Mammary microvascular endothelial cell (primary cell): ENCODE measurements around the gene EDN3. TPM values are rescaled to one million over a fixed set of nuclear protein-coding genes. Genes with fewer than 3 reads are reported as not detected.

Source experiments
- total RNA-seq: library from RNA; depleted of rRNA; stranded (reverse); fragments of >200 nt; gene quantifications from 2 replicates; pipeline ENCODE4 v1.2.3, GENCODE V29; 2015

Gene EDN3
- not detected in 2 replicates for total RNA-seq

GRCh38 chr20:59300333-59301081 lies at the start of gene EDN3:
TSS of gene EDN3 (plus strand) at chr20:59300611. CDS start at chr20:59300813, 202 bp downstream.

Other genes starting within 250 kb of the EDN3 start
- gene ZNF831, start 136.8 kb upstream of the EDN3 start, total RNA-seq: not detected in 2 replicates